Heart left ventricle (tissue), 13 donors: ENCODE measurements around the gene SHKBP1.

Experiments used
- POLR2A ChIP-seq, 2 donors: fragments of 450-650 bp; IDR thresholded peaks; one replicate each; pipeline ENCODE4 v1.6.1; 2017; ENCODE audit warnings: antibody characterized with exemption in 2 of 2, mild to moderate bottlenecking in 2 of 2, moderate library complexity in 2 of 2
- TF ChIP-seq, protein P1 (sequence below), 12 donors: fragments of 200-600 bp; sonication (generic) in 4 of 12; IDR thresholded peaks; one replicate each; pipeline versions ENCODE4 v1.5.0 to v1.8.0; 2018 to 2022; ENCODE audit warnings: antibody characterized with exemption in 12 of 12, mild to moderate bottlenecking in 5 of 12
- donor health status: ischemic (EF 13 %, LVEDD 7.1; RV severe dilation, severe dysfunction).
- donor health status: DM: no; HTN: yes; CAD: no.
- donor health status: DM: no; HTN: no; CAD: no.
- donor health status: ischemic (EF 25% LVEDD 6.9; RV normal size, moderate dysfunction).
- donor health status: ischemic (EF 25% LVEDD 5.7; RV mildly dilated, moderate dysfunction).
- donor health status: ischemic (EF 35%, LVEDD 5.7; RV mildly dilated, moderate dysfunction).
- donor health status: nonischemic (EF 11% LVEDD 7.7; RV severe dilation, severe dysfunction).
- donor health status: DM: yes; HTN: yes; CAD: no.
- donor health status: PGD.
- donor health status: ischemic (EF 29% LVEDD 5.4; RV normal size, mild dysfunction).
- donor health status: nonischemic (EF 23%, LVEDD 6.1; RV moderate dilation, normal function).

DNA sequence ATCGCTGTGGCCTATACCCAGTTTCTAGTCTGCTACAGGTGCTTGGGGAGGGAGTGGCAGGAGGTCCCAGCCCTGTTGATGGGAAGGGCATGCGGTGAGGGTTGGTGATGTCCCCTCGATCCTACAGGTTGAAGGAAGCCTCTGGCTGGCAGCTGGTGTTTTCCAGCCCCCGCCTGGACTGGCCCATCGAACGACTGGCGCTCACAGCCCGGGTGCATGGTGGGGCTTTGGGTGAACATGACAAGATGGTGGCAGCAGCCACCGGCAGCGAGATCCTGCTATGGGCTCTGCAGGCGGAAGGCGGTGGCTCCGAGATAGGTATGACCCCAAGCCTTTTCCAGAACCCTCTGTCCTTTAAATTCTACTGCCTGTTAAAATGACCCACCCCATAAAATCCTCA lies 3.9 kb downstream of the SHKBP1 start:
- TF ChIP-seq, protein P1, sequence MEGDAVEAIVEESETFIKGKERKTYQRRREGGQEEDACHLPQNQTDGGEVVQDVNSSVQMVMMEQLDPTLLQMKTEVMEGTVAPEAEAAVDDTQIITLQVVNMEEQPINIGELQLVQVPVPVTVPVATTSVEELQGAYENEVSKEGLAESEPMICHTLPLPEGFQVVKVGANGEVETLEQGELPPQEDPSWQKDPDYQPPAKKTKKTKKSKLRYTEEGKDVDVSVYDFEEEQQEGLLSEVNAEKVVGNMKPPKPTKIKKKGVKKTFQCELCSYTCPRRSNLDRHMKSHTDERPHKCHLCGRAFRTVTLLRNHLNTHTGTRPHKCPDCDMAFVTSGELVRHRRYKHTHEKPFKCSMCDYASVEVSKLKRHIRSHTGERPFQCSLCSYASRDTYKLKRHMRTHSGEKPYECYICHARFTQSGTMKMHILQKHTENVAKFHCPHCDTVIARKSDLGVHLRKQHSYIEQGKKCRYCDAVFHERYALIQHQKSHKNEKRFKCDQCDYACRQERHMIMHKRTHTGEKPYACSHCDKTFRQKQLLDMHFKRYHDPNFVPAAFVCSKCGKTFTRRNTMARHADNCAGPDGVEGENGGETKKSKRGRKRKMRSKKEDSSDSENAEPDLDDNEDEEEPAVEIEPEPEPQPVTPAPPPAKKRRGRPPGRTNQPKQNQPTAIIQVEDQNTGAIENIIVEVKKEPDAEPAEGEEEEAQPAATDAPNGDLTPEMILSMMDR (IDR thresholded peaks at IDR 0.05) = no peak
- TF ChIP-seq POLR2A (IDR thresholded peaks at IDR 0.05) = no peak
